Ovary (tissue), 3 donors: ENCODE results near the gene ABCA4.
"Not testable (repeated sequence)": the region's sequence is repeated elsewhere in the genome, so short reads cannot be mapped to it uniquely, and the experiment has no call there.

Source experiments
- CTCF ChIP-seq, 3 donors: fragments of 450-650 bp in 2 of 3; fragments of 200-600 bp in 1 of 3; IDR thresholded peaks; one replicate each; pipeline versions ENCODE4 v1.5.1 to v1.8.0; 2016 to 2022; ENCODE audit warnings: antibody characterized with exemption in 3 of 3, mild to moderate bottlenecking in 1 of 3
- EP300 ChIP-seq: sonication (generic); formaldehyde crosslinking; IDR thresholded peaks from one replicate; pipeline ENCODE4 v1.6.1; 2017; ENCODE audit warnings: antibody characterized with exemption
- POLR2A ChIP-seq: fragments of 450-650 bp; IDR thresholded peaks from one replicate; pipeline ENCODE4 v1.6.1; 2017; ENCODE audit warnings: antibody characterized with exemption, mild to moderate bottlenecking, moderate library complexity
- donor health status: DM: no; HTN: no; CAD: no.

GRCh38 chr1:94164121-94164520 is 43.2 kb upstream of the ABCA4 start:
- not testable (repeated sequence) for TF ChIP-seq CTCF (IDR thresholded peaks at IDR 0.05); POLR2A; EP300
